Liver (tissue), 9 donors: ENCODE data around the gene AKAP13. TPM values are rescaled to one million over a fixed set of nuclear protein-coding genes. Genes with fewer than 3 reads are reported as not detected.
A peak's percentile ranks its signal among the peaks of the same experiment; 100 is the strongest.

ENCODE experiments used
- DNase-seq: peaks from one replicate; pipeline ENCODE4 v3.0.0-alpha.2; 2017; ENCODE audit warnings: low spot score
- H3K27ac ChIP-seq, 2 donors: one replicate each; pipeline ENCODE4 v1.7.0; 2013; ENCODE audit warnings: inconsistent platforms in 2 of 2, low read length in 2 of 2, control low read depth in 1 of 2, low read depth in 1 of 2, mild to moderate bottlenecking in 1 of 2
- H3K27me3 ChIP-seq, 4 donors: one replicate each; pipeline versions ENCODE4 v1.6.1 to v1.7.0; 2013; ENCODE audit warnings: low read length in 3 of 4, inconsistent platforms in 1 of 4, mild to moderate bottlenecking in 1 of 4, moderate library complexity in 1 of 4; ENCODE audit not compliant: control insufficient read depth in 4 of 4, insufficient read depth in 4 of 4
- H3K36me3 ChIP-seq, 4 donors: one replicate each; pipeline versions ENCODE4 v1.6.1 to v1.7.0; 2013; ENCODE audit warnings: low read length in 3 of 4, mild to moderate bottlenecking in 3 of 4, low read depth in 1 of 4, moderate library complexity in 1 of 4; ENCODE audit not compliant: control insufficient read depth in 4 of 4, insufficient read depth in 3 of 4
- H3K4me1 ChIP-seq, 4 donors: one replicate each; pipeline versions ENCODE4 v1.6.1 to v1.7.0; 2013; ENCODE audit warnings: low read length in 3 of 4, mild to moderate bottlenecking in 3 of 4, moderate library complexity in 1 of 4; ENCODE audit not compliant: control insufficient read depth in 4 of 4, insufficient read depth in 4 of 4
- H3K4me3 ChIP-seq, 3 donors: one replicate each; pipeline versions ENCODE4 v1.6.1 to v1.7.0; 2013; ENCODE audit warnings: low read length in 3 of 3, control low read depth in 1 of 3, low read depth in 1 of 3, mild to moderate bottlenecking in 1 of 3
- H3K9ac ChIP-seq, 2 donors: one replicate each; pipeline ENCODE4 v1.7.0; 2013; ENCODE audit warnings: low read length in 2 of 2, mild to moderate bottlenecking in 2 of 2, moderate library complexity in 2 of 2, control low read depth in 1 of 2, low read depth in 1 of 2
- H3K9me3 ChIP-seq, 4 donors: one replicate each; pipeline versions ENCODE4 v1.6.1 to v1.7.0; 2013; ENCODE audit warnings: low read length in 3 of 4; ENCODE audit not compliant: control insufficient read depth in 4 of 4
- EGR1 ChIP-seq, 2 donors: IDR thresholded peaks; 2 replicates each; pipeline ENCODE4 v1.6.1; 2016 to 2018; ENCODE audit warnings: antibody characterized with exemption in 2 of 2, low read depth in 2 of 2
- FOXA1 ChIP-seq: IDR thresholded peaks from 2 replicates; pipeline ENCODE4 v1.6.1; 2016; ENCODE audit warnings: antibody characterized with exemption
- HNF4A ChIP-seq, 2 donors: conservative IDR thresholded peaks; 2 replicates each; pipeline ENCODE4 v1.6.1; 2016; ENCODE audit warnings: antibody characterized with exemption in 2 of 2, mild to moderate bottlenecking in 2 of 2
- JUND ChIP-seq, 2 donors: IDR thresholded peaks; 2 replicates each; pipeline ENCODE4 v1.6.1; 2016; ENCODE audit warnings: antibody characterized with exemption in 2 of 2
- NR2F2 ChIP-seq: IDR thresholded peaks from 2 replicates; pipeline ENCODE4 v1.6.1; 2016; ENCODE audit warnings: antibody characterized with exemption
- RAD21 ChIP-seq, 2 donors: IDR thresholded peaks; 2 replicates each; pipeline ENCODE4 v1.6.1; 2016; ENCODE audit warnings: antibody characterized with exemption in 2 of 2, mild to moderate bottlenecking in 2 of 2
- RXRA ChIP-seq, 2 donors: IDR thresholded peaks; 2 replicates each; pipeline ENCODE4 v1.6.1; 2017 to 2018; ENCODE audit warnings: antibody characterized with exemption in 2 of 2, mild to moderate bottlenecking in 1 of 2
- SP1 ChIP-seq: IDR thresholded peaks from 2 replicates; pipeline ENCODE4 v1.6.1; 2018; ENCODE audit warnings: antibody characterized with exemption, mild to moderate bottlenecking
- YY1 ChIP-seq: IDR thresholded peaks from 2 replicates; pipeline ENCODE4 v1.6.1; 2016; ENCODE audit warnings: antibody characterized with exemption, mild to moderate bottlenecking
- WGBS: extraction: QIAGEN DNeasy Blood & Tissue Kit; methylation state at CpG from one replicate; pipeline ENCODE4 v1.1.7; 2013; 5-methylcytosine and 5-hydroxymethylcytosine counted together
- polyA plus RNA-seq, 2 donors: library from polyadenylated mRNA; stranded (reverse) in 1 of 2; unstranded in 1 of 2; fragments of 200-250 nt in 1 of 2; fragments of >200 nt in 1 of 2; fragmentation: Nextera tagmentation in 1 of 2; extraction: Ambion mirVana in 1 of 2; gene quantifications; one replicate each; pipeline versions ENCODE4 v1.2.1 to v1.2.3, GENCODE V29; 2013 to 2015
- total RNA-seq, 2 donors: library from RNA; depleted of rRNA; stranded (reverse); fragments of >200 nt; gene quantifications; one replicate each; pipeline ENCODE4 v1.2.3, GENCODE V29; 2014
- TF ChIP-seq, protein P1 (sequence below): IDR thresholded peaks from 2 replicates; pipeline ENCODE4 v1.6.1; 2016; ENCODE audit warnings: antibody characterized with exemption
- TF ChIP-seq, protein P2 (sequence below): IDR thresholded peaks from 2 replicates; pipeline ENCODE4 v1.6.1; 2016; ENCODE audit warnings: antibody characterized with exemption
- TF ChIP-seq, protein P3 (sequence below): IDR thresholded peaks from 2 replicates; pipeline ENCODE4 v1.6.1; 2016; ENCODE audit warnings: antibody characterized with exemption, mild to moderate bottlenecking
- TF ChIP-seq, protein P4 (sequence below): fragments of 150-350 bp; IDR thresholded peaks from 2 replicates; pipeline ENCODE4 v1.5.1; 2017; ENCODE audit warnings: improper control_type of control experiment, low read depth, low read length; ENCODE audit not compliant: missing input control
- donor health status: healthy.
- donor health status: healthy.
- donor health status: healthy.
- donor health status: healthy.
- donor health status: healthy.

AKAP13 gene
- total and polyA plus RNA-seq, 4 donors: 18.6 to 92.3 (median 37.4) TPM

DNA sequence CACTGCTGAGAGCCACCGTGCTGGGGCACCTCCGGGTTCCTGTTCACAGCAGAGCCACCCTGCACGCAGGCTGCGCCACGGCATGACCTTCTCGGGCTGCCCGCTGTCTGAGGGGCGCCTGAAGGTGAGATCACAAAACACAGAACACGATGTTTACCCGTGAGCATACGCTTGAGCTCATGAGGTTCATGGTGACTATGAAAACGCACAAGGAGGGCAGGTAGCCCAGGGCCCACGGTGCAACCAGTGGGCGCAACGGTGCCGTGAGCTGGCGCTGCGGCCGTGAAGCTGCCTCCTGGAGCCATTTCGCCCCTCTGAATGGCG, 378.2 kb downstream of the AKAP13 start:
- Histone ChIP-seq H3K36me3 (peaks cover 0 to 4% (median 1%) of the 10 kb centered on the region in 4 donors), H3K27me3 (no peaks in the 10 kb centered on the region), H3K9me3 (no peaks in the 10 kb centered on the region), H3K9ac (no peak overlapping the region), H3K27ac (no peak overlapping the region), H3K4me3 (no peak overlapping the region), H3K4me1 (peaks cover 3 to 27% (median 12%) of the 10 kb centered on the region in 4 donors)
- TF ChIP-seq, protein P1, sequence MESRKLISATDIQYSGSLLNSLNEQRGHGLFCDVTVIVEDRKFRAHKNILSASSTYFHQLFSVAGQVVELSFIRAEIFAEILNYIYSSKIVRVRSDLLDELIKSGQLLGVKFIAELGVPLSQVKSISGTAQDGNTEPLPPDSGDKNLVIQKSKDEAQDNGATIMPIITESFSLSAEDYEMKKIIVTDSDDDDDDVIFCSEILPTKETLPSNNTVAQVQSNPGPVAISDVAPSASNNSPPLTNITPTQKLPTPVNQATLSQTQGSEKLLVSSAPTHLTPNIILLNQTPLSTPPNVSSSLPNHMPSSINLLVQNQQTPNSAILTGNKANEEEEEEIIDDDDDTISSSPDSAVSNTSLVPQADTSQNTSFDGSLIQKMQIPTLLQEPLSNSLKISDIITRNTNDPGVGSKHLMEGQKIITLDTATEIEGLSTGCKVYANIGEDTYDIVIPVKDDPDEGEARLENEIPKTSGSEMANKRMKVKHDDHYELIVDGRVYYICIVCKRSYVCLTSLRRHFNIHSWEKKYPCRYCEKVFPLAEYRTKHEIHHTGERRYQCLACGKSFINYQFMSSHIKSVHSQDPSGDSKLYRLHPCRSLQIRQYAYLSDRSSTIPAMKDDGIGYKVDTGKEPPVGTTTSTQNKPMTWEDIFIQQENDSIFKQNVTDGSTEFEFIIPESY: no peak
- TF ChIP-seq EGR1 (IDR thresholded peaks at IDR 0.05; ENCODE audit: low read depth in 2 of 2) (no peak), RAD21 (IDR thresholded peaks at IDR 0.05) (no peak), FOXA1 (no peak)
- 97% methylated on average over 21 of the region's 21 CpGs for WGBS
- no peak for DNase-seq

DNA sequence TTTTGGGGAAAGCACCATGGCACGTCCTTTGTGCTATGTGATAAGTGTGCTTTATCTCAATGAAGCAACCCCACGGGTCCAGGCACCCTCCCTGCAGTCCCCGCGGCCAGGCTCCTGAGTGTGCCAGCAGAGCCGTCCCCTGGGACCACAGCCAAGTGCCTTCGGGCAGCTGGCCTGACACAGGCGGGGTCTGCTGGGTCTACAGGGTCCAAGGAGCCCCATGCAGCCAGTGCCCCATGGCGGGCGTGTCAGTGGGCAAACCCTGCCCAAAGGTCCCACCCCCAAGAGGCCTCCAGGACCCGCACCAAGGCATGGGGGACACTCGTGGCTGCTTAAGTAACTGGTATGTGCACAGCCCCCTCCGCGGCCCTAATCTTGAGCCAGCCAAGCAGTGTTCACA, 379.0 kb downstream of the AKAP13 start:
- Histone ChIP-seq H3K9ac (no peak overlapping the region), H3K4me3 (no peak overlapping the region), H3K9me3 (no peaks in the 10 kb centered on the region), H3K27me3 (no peaks in the 10 kb centered on the region), H3K36me3 (peaks cover 0 to 7% (median 1%) of the 10 kb centered on the region in 4 donors), H3K27ac (no peak overlapping the region), H3K4me1 (peaks cover 3 to 34% (median 12%) of the 10 kb centered on the region in 4 donors)
- WGBS: 56% methylated on average over 13 of the region's 13 CpGs
- TF ChIP-seq YY1 (peak; percentile 24), JUND (IDR thresholded peaks at IDR 0.05) (peak in 1 of 2 donors; percentile 29), NR2F2 (no peak), RAD21 (IDR thresholded peaks at IDR 0.05) (peak in 1 of 2 donors; percentile 58), HNF4A (conservative IDR thresholded peaks at IDR 0.05) (peak; percentile 57 to 70), SP1 (no peak), RXRA (IDR thresholded peaks at IDR 0.05) (peak in 1 of 2 donors; percentile 59)
- TF ChIP-seq, protein P2, sequence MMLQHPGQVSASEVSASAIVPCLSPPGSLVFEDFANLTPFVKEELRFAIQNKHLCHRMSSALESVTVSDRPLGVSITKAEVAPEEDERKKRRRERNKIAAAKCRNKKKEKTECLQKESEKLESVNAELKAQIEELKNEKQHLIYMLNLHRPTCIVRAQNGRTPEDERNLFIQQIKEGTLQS: no peak
- TF ChIP-seq, protein P3, sequence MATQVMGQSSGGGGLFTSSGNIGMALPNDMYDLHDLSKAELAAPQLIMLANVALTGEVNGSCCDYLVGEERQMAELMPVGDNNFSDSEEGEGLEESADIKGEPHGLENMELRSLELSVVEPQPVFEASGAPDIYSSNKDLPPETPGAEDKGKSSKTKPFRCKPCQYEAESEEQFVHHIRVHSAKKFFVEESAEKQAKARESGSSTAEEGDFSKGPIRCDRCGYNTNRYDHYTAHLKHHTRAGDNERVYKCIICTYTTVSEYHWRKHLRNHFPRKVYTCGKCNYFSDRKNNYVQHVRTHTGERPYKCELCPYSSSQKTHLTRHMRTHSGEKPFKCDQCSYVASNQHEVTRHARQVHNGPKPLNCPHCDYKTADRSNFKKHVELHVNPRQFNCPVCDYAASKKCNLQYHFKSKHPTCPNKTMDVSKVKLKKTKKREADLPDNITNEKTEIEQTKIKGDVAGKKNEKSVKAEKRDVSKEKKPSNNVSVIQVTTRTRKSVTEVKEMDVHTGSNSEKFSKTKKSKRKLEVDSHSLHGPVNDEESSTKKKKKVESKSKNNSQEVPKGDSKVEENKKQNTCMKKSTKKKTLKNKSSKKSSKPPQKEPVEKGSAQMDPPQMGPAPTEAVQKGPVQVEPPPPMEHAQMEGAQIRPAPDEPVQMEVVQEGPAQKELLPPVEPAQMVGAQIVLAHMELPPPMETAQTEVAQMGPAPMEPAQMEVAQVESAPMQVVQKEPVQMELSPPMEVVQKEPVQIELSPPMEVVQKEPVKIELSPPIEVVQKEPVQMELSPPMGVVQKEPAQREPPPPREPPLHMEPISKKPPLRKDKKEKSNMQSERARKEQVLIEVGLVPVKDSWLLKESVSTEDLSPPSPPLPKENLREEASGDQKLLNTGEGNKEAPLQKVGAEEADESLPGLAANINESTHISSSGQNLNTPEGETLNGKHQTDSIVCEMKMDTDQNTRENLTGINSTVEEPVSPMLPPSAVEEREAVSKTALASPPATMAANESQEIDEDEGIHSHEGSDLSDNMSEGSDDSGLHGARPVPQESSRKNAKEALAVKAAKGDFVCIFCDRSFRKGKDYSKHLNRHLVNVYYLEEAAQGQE: peak; percentile 25
- TF ChIP-seq, protein P4, sequence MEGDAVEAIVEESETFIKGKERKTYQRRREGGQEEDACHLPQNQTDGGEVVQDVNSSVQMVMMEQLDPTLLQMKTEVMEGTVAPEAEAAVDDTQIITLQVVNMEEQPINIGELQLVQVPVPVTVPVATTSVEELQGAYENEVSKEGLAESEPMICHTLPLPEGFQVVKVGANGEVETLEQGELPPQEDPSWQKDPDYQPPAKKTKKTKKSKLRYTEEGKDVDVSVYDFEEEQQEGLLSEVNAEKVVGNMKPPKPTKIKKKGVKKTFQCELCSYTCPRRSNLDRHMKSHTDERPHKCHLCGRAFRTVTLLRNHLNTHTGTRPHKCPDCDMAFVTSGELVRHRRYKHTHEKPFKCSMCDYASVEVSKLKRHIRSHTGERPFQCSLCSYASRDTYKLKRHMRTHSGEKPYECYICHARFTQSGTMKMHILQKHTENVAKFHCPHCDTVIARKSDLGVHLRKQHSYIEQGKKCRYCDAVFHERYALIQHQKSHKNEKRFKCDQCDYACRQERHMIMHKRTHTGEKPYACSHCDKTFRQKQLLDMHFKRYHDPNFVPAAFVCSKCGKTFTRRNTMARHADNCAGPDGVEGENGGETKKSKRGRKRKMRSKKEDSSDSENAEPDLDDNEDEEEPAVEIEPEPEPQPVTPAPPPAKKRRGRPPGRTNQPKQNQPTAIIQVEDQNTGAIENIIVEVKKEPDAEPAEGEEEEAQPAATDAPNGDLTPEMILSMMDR: no peak
- no peak for DNase-seq
